Stimulated activated CD4-positive, alpha-beta T cell treated with anti-CD3 and anti-CD28 coated beads, TNF-alpha, amount 100 ng/mL, for 48 hours (primary cell): ENCODE results near the gene KRTAP20-2.

Experiments
- DNase-seq, 3 donors: peaks; one replicate each; pipeline ENCODE4 v3.0.0-alpha.2; 2020; ENCODE audit warnings: low read depth in 3 of 3

Gene KRTAP20-2

GRCh38 chr21:30674312-30674711 lies 39.3 kb downstream of the KRTAP20-2 start:
- DNase-seq = no peak

- no peak for DNase-seq
Measured at GRCh38 chr21:30676737-30677136, 41.7 kb downstream of the KRTAP20-2 start.

GRCh38 chr21:30680586-30680985 lies 45.6 kb downstream of the KRTAP20-2 start:
- DNase-seq = no peak

DNA sequence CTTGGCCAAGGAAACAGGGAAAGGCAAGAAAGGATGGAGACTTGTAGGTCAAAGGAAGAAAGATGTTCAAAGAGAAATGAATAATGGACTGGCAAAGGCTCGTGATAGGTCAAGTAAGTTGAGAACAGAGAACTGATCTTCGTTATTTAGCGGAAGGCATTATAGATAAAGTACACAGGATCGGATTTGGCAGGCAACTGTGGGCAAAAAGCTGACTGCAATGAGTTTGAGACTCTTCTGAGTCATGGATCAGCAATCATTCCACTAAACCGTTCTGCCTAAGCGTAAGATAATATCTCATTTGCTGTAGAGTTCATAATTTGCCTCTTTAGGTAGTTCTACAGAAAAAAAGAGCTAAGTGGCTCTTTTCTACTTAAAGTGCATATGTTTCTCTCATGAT lies 49.5 kb downstream of the KRTAP20-2 start:
- no peak for DNase-seq
